Calu3 (cell line): ENCODE data around the gene LETMD1. TPM values are rescaled to one million over a fixed set of nuclear protein-coding genes. Genes with fewer than 3 reads are reported as not detected.

Experiments
- BruUV-seq: library from RNA; stranded (reverse); fragments of 400-500 nt; replicated peaks from 2 replicates; lab custom pipeline; 2021; lab: Mats Ljungman, UMichigan
- CTCF ChIA-PET: fragments of 300-600 bp; sonication (Branson Sonifier 250); formaldehyde crosslinking; loops from one replicate; lab custom pipeline; 2022; ENCODE audit warnings: antibody characterized with exemption; lab: Charles Lee
- DNase-seq: peaks from one replicate; pipeline ENCODE4 v3.0.0; 2022
- H3K27ac Mint-ChIP-seq: one replicate; pipeline ENCODE4 v1.8.0; 2022; ENCODE audit warnings: mixed read lengths; ENCODE audit not compliant: unreplicated experiment
- H3K27me3 Mint-ChIP-seq: one replicate; pipeline ENCODE4 v1.8.0; 2022; ENCODE audit warnings: mixed read lengths; ENCODE audit not compliant: unreplicated experiment
- H3K36me3 Mint-ChIP-seq: one replicate; pipeline ENCODE4 v1.8.0; 2022; ENCODE audit warnings: mild to moderate bottlenecking, moderate library complexity, mixed read lengths; ENCODE audit not compliant: insufficient read depth, unreplicated experiment
- H3K4me1 Mint-ChIP-seq: one replicate; pipeline ENCODE4 v1.8.0; 2022; ENCODE audit warnings: mild to moderate bottlenecking, low read depth, mixed read lengths; ENCODE audit not compliant: unreplicated experiment
- H3K4me3 Mint-ChIP-seq: one replicate; pipeline ENCODE4 v1.8.0; 2022; ENCODE audit warnings: mild to moderate bottlenecking, low read depth, moderate library complexity, mixed read lengths; ENCODE audit not compliant: unreplicated experiment
- H3K9me3 Mint-ChIP-seq: one replicate; pipeline ENCODE4 v1.8.0; 2022; ENCODE audit warnings: low read depth, mixed read lengths; ENCODE audit not compliant: unreplicated experiment
- CTCF ChIP-seq: fragments of 200-600 bp; IDR thresholded peaks from one replicate; pipeline ENCODE4 v1.8.0; 2022; ENCODE audit warnings: antibody characterized with exemption; ENCODE audit not compliant: unreplicated experiment
- intact Hi-C: fragments of 100-400 bp; cut with micrococcal nuclease; formaldehyde crosslinking; loops from one replicate; pipeline ENCODE4 v1.10.0; 2022; ENCODE audit not compliant: unreplicated experiment
- total RNA-seq: library from RNA; stranded (reverse); gene quantifications from 2 replicates; pipeline ENCODE4 v1.2.3, GENCODE V29; 2022

The LETMD1 gene
- total RNA-seq, 1 experiment from 2014 or later: 41.6 TPM

GRCh38 chr12:51051787-51052186, 3.7 kb downstream of the LETMD1 start:
- no peak overlapping the region for H3K4me3 Mint-ChIP-seq
- DNase-seq: no peak
- H3K36me3 Mint-ChIP-seq: peaks cover 25% of the 10 kb centered on the region
- H3K27me3 Mint-ChIP-seq: no peaks in the 10 kb centered on the region
- BruUV-seq: no TSS peak
- H3K4me1 Mint-ChIP-seq: no peaks in the 10 kb centered on the region
- no peak overlapping the region for H3K27ac Mint-ChIP-seq
- CTCF ChIA-PET: interaction anchor here (0.6 kb wide), 1 partner anchor 960 kb away, joined by 3 read pairs; no protein-coding TSS in a partner anchor
- intact Hi-C loops: no loop called here
- H3K9me3 Mint-ChIP-seq: no peaks in the 10 kb centered on the region
- TF ChIP-seq CTCF: no peak

GRCh38 chr12:51055060-51055459, 6.9 kb downstream of the LETMD1 start:
- no peaks in the 10 kb centered on the region for H3K4me1 Mint-ChIP-seq
- no peaks in the 10 kb centered on the region for H3K27me3 Mint-ChIP-seq
- DNase-seq: no peak
- H3K36me3 Mint-ChIP-seq: peaks cover 7% of the 10 kb centered on the region
- CTCF ChIA-PET: no interaction called here
- BruUV-seq: no TSS peak
- H3K4me3 Mint-ChIP-seq: no peak overlapping the region
- intact Hi-C loops: no loop called here
- no peak for TF ChIP-seq CTCF
- H3K9me3 Mint-ChIP-seq: no peaks in the 10 kb centered on the region
- no peak overlapping the region for H3K27ac Mint-ChIP-seq

GRCh38 chr12:51056242-51056641, 8.1 kb downstream of the LETMD1 start:
- Mint-ChIP-seq H3K9me3 (no peaks in the 10 kb centered on the region), H3K36me3 (peaks cover 13% of the 10 kb centered on the region), H3K27ac (no peak overlapping the region), H3K4me1 (no peaks in the 10 kb centered on the region), H3K27me3 (no peaks in the 10 kb centered on the region), H3K4me3 (no peak overlapping the region)
- DNase-seq: no peak
- TF ChIP-seq CTCF: no peak
- intact Hi-C loops: no loop called here
- BruUV-seq: no TSS peak
- CTCF ChIA-PET: no interaction called here

- Mint-ChIP-seq H3K4me1 (no peaks in the 10 kb centered on the region), H3K36me3 (peaks cover 8% of the 10 kb centered on the region), H3K27me3 (no peaks in the 10 kb centered on the region), H3K9me3 (no peaks in the 10 kb centered on the region), H3K27ac (no peak overlapping the region), H3K4me3 (no peak overlapping the region)
- intact Hi-C loops: no loop called here
- no peak for TF ChIP-seq CTCF
- DNase-seq: no peak
- BruUV-seq: no TSS peak
- CTCF ChIA-PET: no interaction called here
Measured at GRCh38 chr12:51059086-51059485, 11.0 kb downstream of the LETMD1 start.
